ENCODE results near the gene PTPRZ1.

DNA sequence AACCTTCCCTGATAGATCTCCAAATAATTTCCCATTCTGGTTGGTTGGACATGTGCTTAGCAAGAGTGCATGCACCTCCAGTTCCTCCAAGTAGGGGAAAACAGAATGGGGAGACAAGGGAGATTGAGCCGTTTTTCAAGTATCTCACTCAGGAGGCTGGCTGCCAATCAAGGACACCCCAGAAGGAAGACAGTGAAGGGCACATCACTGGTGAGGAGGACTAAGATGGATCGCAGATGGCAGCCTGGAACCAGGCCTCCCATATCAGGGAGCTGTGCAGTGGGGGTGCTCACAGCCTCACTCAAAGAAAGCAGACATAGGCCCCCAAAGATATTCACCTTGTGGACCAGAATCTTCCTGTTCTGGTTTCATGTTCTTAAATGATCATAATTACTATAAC lies 31.2 kb downstream of the PTPRZ1 start:
- TF ChIP-seq, protein P1, sequence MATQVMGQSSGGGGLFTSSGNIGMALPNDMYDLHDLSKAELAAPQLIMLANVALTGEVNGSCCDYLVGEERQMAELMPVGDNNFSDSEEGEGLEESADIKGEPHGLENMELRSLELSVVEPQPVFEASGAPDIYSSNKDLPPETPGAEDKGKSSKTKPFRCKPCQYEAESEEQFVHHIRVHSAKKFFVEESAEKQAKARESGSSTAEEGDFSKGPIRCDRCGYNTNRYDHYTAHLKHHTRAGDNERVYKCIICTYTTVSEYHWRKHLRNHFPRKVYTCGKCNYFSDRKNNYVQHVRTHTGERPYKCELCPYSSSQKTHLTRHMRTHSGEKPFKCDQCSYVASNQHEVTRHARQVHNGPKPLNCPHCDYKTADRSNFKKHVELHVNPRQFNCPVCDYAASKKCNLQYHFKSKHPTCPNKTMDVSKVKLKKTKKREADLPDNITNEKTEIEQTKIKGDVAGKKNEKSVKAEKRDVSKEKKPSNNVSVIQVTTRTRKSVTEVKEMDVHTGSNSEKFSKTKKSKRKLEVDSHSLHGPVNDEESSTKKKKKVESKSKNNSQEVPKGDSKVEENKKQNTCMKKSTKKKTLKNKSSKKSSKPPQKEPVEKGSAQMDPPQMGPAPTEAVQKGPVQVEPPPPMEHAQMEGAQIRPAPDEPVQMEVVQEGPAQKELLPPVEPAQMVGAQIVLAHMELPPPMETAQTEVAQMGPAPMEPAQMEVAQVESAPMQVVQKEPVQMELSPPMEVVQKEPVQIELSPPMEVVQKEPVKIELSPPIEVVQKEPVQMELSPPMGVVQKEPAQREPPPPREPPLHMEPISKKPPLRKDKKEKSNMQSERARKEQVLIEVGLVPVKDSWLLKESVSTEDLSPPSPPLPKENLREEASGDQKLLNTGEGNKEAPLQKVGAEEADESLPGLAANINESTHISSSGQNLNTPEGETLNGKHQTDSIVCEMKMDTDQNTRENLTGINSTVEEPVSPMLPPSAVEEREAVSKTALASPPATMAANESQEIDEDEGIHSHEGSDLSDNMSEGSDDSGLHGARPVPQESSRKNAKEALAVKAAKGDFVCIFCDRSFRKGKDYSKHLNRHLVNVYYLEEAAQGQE (IDR thresholded peaks at IDR 0.05) = no peak
- TF ChIP-seq, protein P2, sequence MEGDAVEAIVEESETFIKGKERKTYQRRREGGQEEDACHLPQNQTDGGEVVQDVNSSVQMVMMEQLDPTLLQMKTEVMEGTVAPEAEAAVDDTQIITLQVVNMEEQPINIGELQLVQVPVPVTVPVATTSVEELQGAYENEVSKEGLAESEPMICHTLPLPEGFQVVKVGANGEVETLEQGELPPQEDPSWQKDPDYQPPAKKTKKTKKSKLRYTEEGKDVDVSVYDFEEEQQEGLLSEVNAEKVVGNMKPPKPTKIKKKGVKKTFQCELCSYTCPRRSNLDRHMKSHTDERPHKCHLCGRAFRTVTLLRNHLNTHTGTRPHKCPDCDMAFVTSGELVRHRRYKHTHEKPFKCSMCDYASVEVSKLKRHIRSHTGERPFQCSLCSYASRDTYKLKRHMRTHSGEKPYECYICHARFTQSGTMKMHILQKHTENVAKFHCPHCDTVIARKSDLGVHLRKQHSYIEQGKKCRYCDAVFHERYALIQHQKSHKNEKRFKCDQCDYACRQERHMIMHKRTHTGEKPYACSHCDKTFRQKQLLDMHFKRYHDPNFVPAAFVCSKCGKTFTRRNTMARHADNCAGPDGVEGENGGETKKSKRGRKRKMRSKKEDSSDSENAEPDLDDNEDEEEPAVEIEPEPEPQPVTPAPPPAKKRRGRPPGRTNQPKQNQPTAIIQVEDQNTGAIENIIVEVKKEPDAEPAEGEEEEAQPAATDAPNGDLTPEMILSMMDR (IDR thresholded peaks at IDR 0.05; ENCODE audit: low read depth, low read length, missing input control) = no peak
- TF ChIP-seq RAD21 (IDR thresholded peaks at IDR 0.05) (no peak), GABPA (IDR thresholded peaks at IDR 0.05 in 1 of 2, conservative IDR thresholded peaks at IDR 0.05 in 1 of 2) (no peak), JUND (IDR thresholded peaks at IDR 0.05) (no peak), SP1 (IDR thresholded peaks at IDR 0.05) (no peak), TAF1 (conservative IDR thresholded peaks at IDR 0.05) (no peak)
- TF ChIP-seq, protein P3, sequence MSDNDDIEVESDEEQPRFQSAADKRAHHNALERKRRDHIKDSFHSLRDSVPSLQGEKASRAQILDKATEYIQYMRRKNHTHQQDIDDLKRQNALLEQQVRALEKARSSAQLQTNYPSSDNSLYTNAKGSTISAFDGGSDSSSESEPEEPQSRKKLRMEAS (IDR thresholded peaks at IDR 0.05) = no peak
